Subcutaneous adipose tissue (tissue), 4 donors: ENCODE results near the gene TUBE1. TPM values are rescaled to one million over a fixed set of nuclear protein-coding genes. Genes with fewer than 3 reads are reported as not detected.

Source experiments
- total RNA-seq, 4 donors: library from RNA; depleted of rRNA; stranded (reverse); fragments of >200 nt; gene quantifications; one replicate each; pipeline ENCODE4 v1.1.0, GENCODE V29; 2016
- TF ChIP-seq, protein P1 (sequence below): fragments of 450-650 bp; IDR thresholded peaks from one replicate; pipeline ENCODE4 v1.5.1; 2016; ENCODE audit warnings: low read depth, mild to moderate bottlenecking, control low read depth, antibody characterized with exemption, moderate library complexity

TUBE1 gene
- total RNA-seq, 4 donors from 2014 or later, result 27.2 to 57.6 (median 34.7) TPM

GRCh38 chr6:112062966-112063365 lies 24.3 kb downstream of the TUBE1 start:
- TF ChIP-seq, protein P1, sequence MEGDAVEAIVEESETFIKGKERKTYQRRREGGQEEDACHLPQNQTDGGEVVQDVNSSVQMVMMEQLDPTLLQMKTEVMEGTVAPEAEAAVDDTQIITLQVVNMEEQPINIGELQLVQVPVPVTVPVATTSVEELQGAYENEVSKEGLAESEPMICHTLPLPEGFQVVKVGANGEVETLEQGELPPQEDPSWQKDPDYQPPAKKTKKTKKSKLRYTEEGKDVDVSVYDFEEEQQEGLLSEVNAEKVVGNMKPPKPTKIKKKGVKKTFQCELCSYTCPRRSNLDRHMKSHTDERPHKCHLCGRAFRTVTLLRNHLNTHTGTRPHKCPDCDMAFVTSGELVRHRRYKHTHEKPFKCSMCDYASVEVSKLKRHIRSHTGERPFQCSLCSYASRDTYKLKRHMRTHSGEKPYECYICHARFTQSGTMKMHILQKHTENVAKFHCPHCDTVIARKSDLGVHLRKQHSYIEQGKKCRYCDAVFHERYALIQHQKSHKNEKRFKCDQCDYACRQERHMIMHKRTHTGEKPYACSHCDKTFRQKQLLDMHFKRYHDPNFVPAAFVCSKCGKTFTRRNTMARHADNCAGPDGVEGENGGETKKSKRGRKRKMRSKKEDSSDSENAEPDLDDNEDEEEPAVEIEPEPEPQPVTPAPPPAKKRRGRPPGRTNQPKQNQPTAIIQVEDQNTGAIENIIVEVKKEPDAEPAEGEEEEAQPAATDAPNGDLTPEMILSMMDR, result no peak

DNA sequence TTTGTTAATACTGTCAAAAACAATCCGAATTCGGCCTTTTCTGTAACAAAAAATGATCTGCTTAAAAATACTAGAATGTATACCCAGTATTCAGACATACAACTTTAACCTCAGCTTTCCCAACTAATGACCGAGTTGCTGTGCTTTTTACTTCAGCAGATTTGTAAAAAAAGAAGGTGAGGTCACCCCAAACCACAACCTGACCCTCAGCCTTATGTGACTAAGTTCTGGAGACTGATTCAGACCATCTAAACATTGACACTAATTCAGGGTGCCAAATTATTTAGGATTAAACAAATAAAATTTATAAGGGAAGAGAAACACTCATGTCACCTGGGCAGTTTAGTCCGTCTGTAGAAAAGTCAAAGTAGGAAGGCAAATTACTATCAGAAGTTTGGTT lies 25.7 kb downstream of the TUBE1 start:
- TF ChIP-seq, protein P1, result no peak

GRCh38 chr6:112058243-112059032 lies 28.8 kb downstream of the TUBE1 start:
- TF ChIP-seq, protein P1, result no peak

- TF ChIP-seq, protein P1, result no peak
Measured at GRCh38 chr6:112054555-112055190, 32.6 kb downstream of the TUBE1 start.

GRCh38 chr6:112054001-112054400 lies 33.3 kb downstream of the TUBE1 start, which contains the start of gene CCN6:
CCN6 (plus strand) TSS chr6:112054104; CDS start chr6:112054358, 254 bp downstream.
- TF ChIP-seq, protein P1, result no peak

- TF ChIP-seq, protein P1, result no peak
Measured at GRCh38 chr6:112050429-112050828, 36.9 kb downstream of the TUBE1 start.

GRCh38 chr6:112049996-112050395 lies 37.3 kb downstream of the TUBE1 start:
- TF ChIP-seq, protein P1, result no peak
